ENCODE measurements around the gene FOXG1.

FOXG1 gene

DNA sequence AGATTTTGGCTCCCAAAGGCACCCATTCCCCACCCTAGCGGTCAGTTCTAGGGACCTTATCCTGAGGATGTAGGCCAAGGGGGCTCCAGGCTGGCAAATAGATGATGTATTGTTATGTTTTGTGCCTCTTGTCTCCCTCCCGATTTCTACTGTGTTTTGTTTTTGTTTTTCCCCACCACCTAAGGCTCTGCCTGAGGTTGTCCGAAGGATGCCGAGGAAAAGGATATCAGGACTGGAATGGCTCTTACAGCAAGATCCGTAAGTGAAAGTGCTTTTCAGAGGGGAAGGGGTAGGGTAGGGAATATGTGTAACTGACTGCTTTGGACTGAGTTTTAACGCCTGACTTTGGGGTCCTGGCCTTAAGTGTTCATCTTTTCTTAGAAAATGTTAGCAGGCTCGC, 6.6 kb downstream of the FOXG1 start:
- Histone ChIP-seq H2AFZ (ENCODE audit: low read depth, low read length) (no peak overlapping the region), H3K27ac (ENCODE audit: low read length) (no peak overlapping the region), H3K79me2 (ENCODE audit: insufficient read depth, low read length) (no peaks in the 10 kb centered on the region), H3K4me3 (ENCODE audit: low read depth in 1 of 2, low read length in 2 of 2) (no peak overlapping the region), H3K27me3 (ENCODE audit: insufficient read depth, low read length, poor library complexity) (no peaks in the 10 kb centered on the region), H3K36me3 (ENCODE audit: insufficient read depth, low read length) (no peaks in the 10 kb centered on the region), H3K4me2 (ENCODE audit: insufficient read depth, low read length) (no peak overlapping the region), H3K4me1 (ENCODE audit: insufficient read depth, low read length) (no peaks in the 10 kb centered on the region), H4K20me1 (ENCODE audit: insufficient read depth, low read length) (no peaks in the 10 kb centered on the region), H3K9me3 (ENCODE audit: insufficient read depth, low read length, severe bottlenecking) (peaks cover 1% of the 10 kb centered on the region), H3K9ac (ENCODE audit: low read depth, low read length) (no peak overlapping the region)
- no peak for TF ChIP-seq EZH2 (IDR thresholded peaks at IDR 0.05; ENCODE audit: borderline replicate concordance, low read depth, low read length, severe bottlenecking)
- TF ChIP-seq CTCF (IDR thresholded peaks at IDR 0.05; ENCODE audit: borderline replicate concordance, extremely low read depth, low read length, poor library complexity, severe bottlenecking) = no peak
- DNase-seq = no peak
- no peak for ATAC-seq (ENCODE audit: insufficient read depth, low read depth)

DNA sequence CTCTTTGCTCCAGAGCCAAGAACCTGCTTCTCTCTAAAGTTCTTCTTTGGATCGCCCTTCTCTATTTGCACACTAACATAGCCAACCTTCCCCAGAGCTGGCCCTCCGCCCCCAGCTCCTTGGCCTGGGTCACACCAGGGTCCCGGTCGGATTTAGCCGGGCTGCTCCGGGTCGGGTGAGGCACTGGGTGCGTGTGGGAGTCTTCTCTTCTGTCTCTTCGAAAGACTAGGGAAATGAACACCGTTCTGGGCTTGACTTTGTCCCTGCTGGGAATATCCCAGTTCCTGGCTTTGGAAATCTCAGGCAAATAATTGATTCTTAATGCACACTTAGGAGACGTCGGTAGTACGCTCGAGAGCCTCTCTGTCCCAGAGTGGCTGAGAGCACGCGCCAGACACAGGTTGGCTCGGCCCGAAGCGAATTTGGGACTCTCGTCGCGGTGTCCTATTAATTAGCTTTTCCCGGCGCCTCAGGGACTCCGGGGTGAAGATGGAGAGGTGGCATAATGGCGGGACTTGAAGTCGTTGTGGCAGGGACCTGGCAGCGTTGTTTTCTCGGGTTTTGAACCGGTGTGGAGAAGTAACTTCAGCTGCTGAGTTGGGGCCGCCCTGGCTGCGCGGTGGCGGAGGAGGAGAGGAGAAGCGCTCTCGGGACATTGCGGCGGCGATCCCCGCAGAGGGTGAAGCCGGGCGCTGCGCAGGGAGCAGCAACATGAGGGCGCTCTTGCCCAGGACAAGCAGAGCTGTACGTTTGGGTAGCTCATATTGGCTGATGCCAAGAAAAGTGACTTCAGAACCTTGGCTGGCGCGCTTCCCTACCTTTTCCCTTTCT, 7.5 kb downstream of the FOXG1 start:
- DNase-seq (no peak), ATAC-seq (ENCODE audit: insufficient read depth, low read depth) (no peak)
- Histone ChIP-seq H3K27ac (ENCODE audit: low read length) (no peak overlapping the region), H3K36me3 (ENCODE audit: insufficient read depth, low read length) (no peaks in the 10 kb centered on the region), H4K20me1 (ENCODE audit: insufficient read depth, low read length) (no peaks in the 10 kb centered on the region), H3K27me3 (ENCODE audit: insufficient read depth, low read length, poor library complexity) (no peaks in the 10 kb centered on the region), H2AFZ (ENCODE audit: low read depth, low read length) (no peak overlapping the region), H3K4me2 (ENCODE audit: insufficient read depth, low read length) (no peak overlapping the region), H3K9me3 (ENCODE audit: insufficient read depth, low read length, severe bottlenecking) (no peaks in the 10 kb centered on the region), H3K4me3 (ENCODE audit: low read depth in 1 of 2, low read length in 2 of 2) (no peak overlapping the region), H3K79me2 (ENCODE audit: insufficient read depth, low read length) (no peaks in the 10 kb centered on the region), H3K4me1 (ENCODE audit: insufficient read depth, low read length) (no peaks in the 10 kb centered on the region), H3K9ac (ENCODE audit: low read depth, low read length) (no peak overlapping the region)
- TF ChIP-seq EZH2 (IDR thresholded peaks at IDR 0.05; ENCODE audit: borderline replicate concordance, low read depth, low read length, severe bottlenecking) = no peak
- no peak for TF ChIP-seq CTCF (IDR thresholded peaks at IDR 0.05; ENCODE audit: borderline replicate concordance, extremely low read depth, low read length, poor library complexity, severe bottlenecking)

DNA sequence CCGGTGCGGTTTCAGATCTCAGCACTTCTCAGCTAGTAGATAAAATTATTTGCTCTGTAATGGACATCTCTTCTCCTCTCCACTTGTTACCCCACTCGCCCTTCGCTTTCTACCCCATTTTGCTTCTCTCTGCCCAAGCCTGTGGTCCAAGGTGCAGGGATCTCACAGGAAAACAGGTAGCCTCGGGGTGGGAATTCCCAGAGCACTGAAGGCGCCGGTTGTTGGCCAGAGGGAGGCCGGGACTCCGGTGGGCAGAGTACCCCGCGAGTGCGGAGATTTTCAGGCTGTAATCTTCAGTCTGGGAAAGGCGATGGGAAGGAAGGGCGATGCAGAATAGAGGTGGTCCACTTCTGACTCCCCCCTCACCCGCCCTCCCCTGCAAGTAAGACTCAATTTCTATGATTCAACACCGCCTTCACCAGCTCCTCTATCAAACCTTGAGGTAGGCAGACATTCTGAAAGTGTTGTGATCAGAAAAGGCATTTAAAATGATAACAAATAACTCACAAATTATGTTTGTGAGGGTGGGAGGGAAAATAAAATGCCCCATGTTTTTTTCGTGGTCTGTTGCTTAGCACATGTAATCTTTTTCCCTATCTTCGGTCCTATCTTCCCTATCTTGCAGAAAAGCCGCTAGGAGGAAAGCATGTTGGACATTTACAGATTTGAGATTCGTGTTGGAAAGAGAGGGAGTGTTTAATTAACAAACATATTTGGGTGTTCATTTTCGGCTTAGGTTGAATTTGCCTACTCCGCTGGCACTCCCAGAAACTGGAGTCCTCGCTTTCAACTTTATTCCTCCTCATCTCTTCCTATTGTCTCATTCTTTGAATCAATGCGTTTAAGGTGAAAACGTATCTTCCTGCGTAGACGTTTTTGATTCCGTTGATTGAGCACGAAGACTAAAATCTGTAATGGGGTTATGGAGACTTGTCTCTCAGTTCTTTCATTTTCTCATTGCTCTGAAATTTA, 8.5 kb downstream of the FOXG1 start:
- Histone ChIP-seq H3K36me3 (ENCODE audit: insufficient read depth, low read length) (no peaks in the 10 kb centered on the region), H3K9me3 (ENCODE audit: insufficient read depth, low read length, severe bottlenecking) (no peaks in the 10 kb centered on the region), H3K4me3 (ENCODE audit: low read depth in 1 of 2, low read length in 2 of 2) (no peak overlapping the region), H2AFZ (ENCODE audit: low read depth, low read length) (no peak overlapping the region), H4K20me1 (ENCODE audit: insufficient read depth, low read length) (no peaks in the 10 kb centered on the region), H3K79me2 (ENCODE audit: insufficient read depth, low read length) (no peaks in the 10 kb centered on the region), H3K4me2 (ENCODE audit: insufficient read depth, low read length) (no peak overlapping the region), H3K9ac (ENCODE audit: low read depth, low read length) (no peak overlapping the region), H3K4me1 (ENCODE audit: insufficient read depth, low read length) (no peaks in the 10 kb centered on the region), H3K27me3 (ENCODE audit: insufficient read depth, low read length, poor library complexity) (no peaks in the 10 kb centered on the region), H3K27ac (ENCODE audit: low read length) (no peak overlapping the region)
- ATAC-seq (ENCODE audit: insufficient read depth, low read depth) (no peak), DNase-seq (no peak)
- no peak for TF ChIP-seq CTCF (IDR thresholded peaks at IDR 0.05; ENCODE audit: borderline replicate concordance, extremely low read depth, low read length, poor library complexity, severe bottlenecking)
- TF ChIP-seq EZH2 (IDR thresholded peaks at IDR 0.05; ENCODE audit: borderline replicate concordance, low read depth, low read length, severe bottlenecking) = no peak
